ENCODE results near the gene PSAPL1. TPM values are rescaled to one million over a fixed set of nuclear protein-coding genes. Genes with fewer than 3 reads are reported as not detected.

PSAPL1 gene
- total and polyA plus RNA-seq, 2 donors (not counting 1 experiment from before 2014, with no cell fraction given) = not detected

GRCh38 chr4:7390906-7391636, 43.7 kb downstream of the PSAPL1 start:
- Histone ChIP-seq H3K79me2 (ENCODE audit: control insufficient read depth, insufficient read depth, low read length) (no peaks in the 10 kb centered on the region), H3K27me3 (ENCODE audit: control insufficient read depth, insufficient read depth, low read length) (no peaks in the 10 kb centered on the region), H3K4me3 (replicated peaks in 1 of 4; ENCODE audit: control extremely low read depth in 1 of 4, insufficient read depth in 1 of 4, low read depth in 3 of 4, low read length in 4 of 4) (no peak overlapping the region), H2AFZ (ENCODE audit: low read length) (no peak overlapping the region), H4K20me1 (ENCODE audit: control insufficient read depth, extremely low read depth, insufficient read depth, low read length) (no peaks in the 10 kb centered on the region), H3K27ac (ENCODE audit: insufficient read depth, low read length) (no peak overlapping the region), H3K9me3 (ENCODE audit: control insufficient read depth, insufficient read depth, low read depth, low read length) (no peaks in the 10 kb centered on the region), H3K4me2 (ENCODE audit: extremely low read depth, insufficient read depth, low read length) (no peak overlapping the region), H3K36me3 (ENCODE audit: control insufficient read depth, insufficient read depth, low read length) (no peaks in the 10 kb centered on the region), H3K9ac (ENCODE audit: insufficient read depth, low read length) (no peak overlapping the region), H3K4me1 (ENCODE audit: control insufficient read depth, extremely low read depth, insufficient read depth, low read length) (no peaks in the 10 kb centered on the region)
- TF ChIP-seq CTCF (conservative IDR thresholded peaks at IDR 0.05 in 1 of 2, IDR thresholded peaks at IDR 0.05 in 1 of 2; ENCODE audit: low read depth in 1 of 2, low read length in 2 of 2) (no peak), EZH2 (IDR thresholded peaks at IDR 0.05; ENCODE audit: low read length, missing control alignments) (no peak)
- no peak for DNase-seq (ENCODE audit: low read depth in 2 of 2)

- Histone ChIP-seq H3K27me3 (ENCODE audit: control insufficient read depth, insufficient read depth, low read length) (no peaks in the 10 kb centered on the region), H3K4me3 (replicated peaks in 1 of 4; ENCODE audit: control extremely low read depth in 1 of 4, insufficient read depth in 1 of 4, low read depth in 3 of 4, low read length in 4 of 4) (no peak overlapping the region), H3K9me3 (ENCODE audit: control insufficient read depth, insufficient read depth, low read depth, low read length) (no peaks in the 10 kb centered on the region), H3K36me3 (ENCODE audit: control insufficient read depth, insufficient read depth, low read length) (no peaks in the 10 kb centered on the region), H3K9ac (ENCODE audit: insufficient read depth, low read length) (no peak overlapping the region), H3K4me2 (ENCODE audit: extremely low read depth, insufficient read depth, low read length) (no peak overlapping the region), H4K20me1 (ENCODE audit: control insufficient read depth, extremely low read depth, insufficient read depth, low read length) (no peaks in the 10 kb centered on the region), H3K27ac (ENCODE audit: insufficient read depth, low read length) (no peak overlapping the region), H3K4me1 (ENCODE audit: control insufficient read depth, extremely low read depth, insufficient read depth, low read length) (no peaks in the 10 kb centered on the region), H2AFZ (ENCODE audit: low read length) (no peak overlapping the region), H3K79me2 (ENCODE audit: control insufficient read depth, insufficient read depth, low read length) (no peaks in the 10 kb centered on the region)
- DNase-seq (ENCODE audit: low read depth in 2 of 2) = no peak
- TF ChIP-seq EZH2 (IDR thresholded peaks at IDR 0.05; ENCODE audit: low read length, missing control alignments) (no peak), CTCF (conservative IDR thresholded peaks at IDR 0.05 in 1 of 2, IDR thresholded peaks at IDR 0.05 in 1 of 2; ENCODE audit: low read depth in 1 of 2, low read length in 2 of 2) (no peak)
Measured at GRCh38 chr4:7390336-7390735, 44.4 kb downstream of the PSAPL1 start.

- Histone ChIP-seq H4K20me1 (ENCODE audit: control insufficient read depth, extremely low read depth, insufficient read depth, low read length) (no peaks in the 10 kb centered on the region), H3K4me3 (replicated peaks in 1 of 4; ENCODE audit: control extremely low read depth in 1 of 4, insufficient read depth in 1 of 4, low read depth in 3 of 4, low read length in 4 of 4) (no peak overlapping the region), H3K27ac (ENCODE audit: insufficient read depth, low read length) (no peak overlapping the region), H3K4me1 (ENCODE audit: control insufficient read depth, extremely low read depth, insufficient read depth, low read length) (no peaks in the 10 kb centered on the region), H3K27me3 (ENCODE audit: control insufficient read depth, insufficient read depth, low read length) (no peaks in the 10 kb centered on the region), H3K4me2 (ENCODE audit: extremely low read depth, insufficient read depth, low read length) (no peak overlapping the region), H3K9me3 (ENCODE audit: control insufficient read depth, insufficient read depth, low read depth, low read length) (no peaks in the 10 kb centered on the region), H3K36me3 (ENCODE audit: control insufficient read depth, insufficient read depth, low read length) (no peaks in the 10 kb centered on the region), H3K9ac (ENCODE audit: insufficient read depth, low read length) (no peak overlapping the region), H3K79me2 (ENCODE audit: control insufficient read depth, insufficient read depth, low read length) (no peaks in the 10 kb centered on the region), H2AFZ (ENCODE audit: low read length) (no peak overlapping the region)
- TF ChIP-seq CTCF (conservative IDR thresholded peaks at IDR 0.05 in 1 of 2, IDR thresholded peaks at IDR 0.05 in 1 of 2; ENCODE audit: low read depth in 1 of 2, low read length in 2 of 2) = no peak
- no peak for TF ChIP-seq EZH2 (IDR thresholded peaks at IDR 0.05; ENCODE audit: low read length, missing control alignments)
- DNase-seq (ENCODE audit: low read depth in 2 of 2) = no peak
Measured at GRCh38 chr4:7389719-7390118, 45.0 kb downstream of the PSAPL1 start.
